HepG2 (cell line): ENCODE results near the gene TBCEL. TPM values are rescaled to one million over a fixed set of nuclear protein-coding genes. Genes with fewer than 3 reads are reported as not detected.
A peak's percentile ranks its signal among the peaks of the same experiment; 100 is the strongest.

Experiments
- DNMT3B ChIP-seq: conservative IDR thresholded peaks from 2 replicates; pipeline ENCODE4 v1.6.1; 2016; ENCODE audit warnings: missing biosample characterization, control low read depth
- ELF3 ChIP-seq: IDR thresholded peaks from 2 replicates; pipeline ENCODE4 v1.6.1; 2016; ENCODE audit warnings: missing genetic modification reagents, missing compliant biosample characterization
- FOSL2 ChIP-seq: sonication (generic); formaldehyde crosslinking; IDR thresholded peaks from 2 replicates; pipeline ENCODE4 v1.4.0; 2020; ENCODE audit warnings: missing genetic modification reagents
- GATAD2A ChIP-seq: IDR thresholded peaks from 2 replicates; pipeline ENCODE4 v1.6.1; 2016
- HNF4A ChIP-seq: sonication (generic); formaldehyde crosslinking; IDR thresholded peaks from 2 replicates; pipeline ENCODE4 v1.4.0; 2020; ENCODE audit warnings: missing genetic modification reagents
- POLR2AphosphoS5 ChIP-seq: IDR thresholded peaks from 2 replicates; pipeline ENCODE4 v1.6.1; 2012; ENCODE audit warnings: low read depth, low read length
- POLR2G ChIP-seq: fragments of 200-400 bp; formaldehyde crosslinking; IDR thresholded peaks from 2 replicates; pipeline ENCODE4 v1.6.1; 2018; ENCODE audit warnings: mild to moderate bottlenecking, low read depth, low read length, moderate library complexity
- PRDM4 ChIP-seq: sonication (generic); formaldehyde crosslinking; IDR thresholded peaks from 2 replicates; pipeline ENCODE4 v1.9.0; 2021; ENCODE audit warnings: missing genetic modification reagents, borderline replicate concordance
- RFX1 ChIP-seq: fragments of 450-650 bp; IDR thresholded peaks from 2 replicates; pipeline ENCODE4 v1.6.1; 2017
- SALL1 ChIP-seq: sonication (generic); formaldehyde crosslinking; IDR thresholded peaks from 2 replicates; pipeline ENCODE4 v1.8.0; 2022; ENCODE audit warnings: mild to moderate bottlenecking, missing genetic modification reagents
- SIX1 ChIP-seq: sonication (generic); formaldehyde crosslinking; IDR thresholded peaks from 2 replicates; pipeline ENCODE4 v1.4.0; 2020; ENCODE audit warnings: missing genetic modification reagents, borderline replicate concordance
- THAP8 ChIP-seq: sonication (generic); formaldehyde crosslinking; IDR thresholded peaks from 2 replicates; pipeline ENCODE4 v1.5.1; 2020; ENCODE audit warnings: missing genetic modification reagents, mild to moderate bottlenecking, borderline replicate concordance
- ZBTB7A ChIP-seq: sonication (generic); formaldehyde crosslinking; IDR thresholded peaks from 2 replicates; pipeline ENCODE4 v1.8.0; 2022; ENCODE audit warnings: mild to moderate bottlenecking, missing genetic modification reagents
- ZNF512 ChIP-seq: sonication (generic); formaldehyde crosslinking; IDR thresholded peaks from 2 replicates; pipeline ENCODE4 v1.4.0; 2020; ENCODE audit warnings: mild to moderate bottlenecking, missing genetic modification reagents
- ZNF547 ChIP-seq: sonication (generic); formaldehyde crosslinking; IDR thresholded peaks from 2 replicates; pipeline ENCODE4 v1.5.1; 2020; ENCODE audit warnings: mild to moderate bottlenecking, missing genetic modification reagents
- ZSCAN29 ChIP-seq: sonication (generic); formaldehyde crosslinking; conservative IDR thresholded peaks from 2 replicates; pipeline ENCODE4 v1.4.0; 2020; ENCODE audit warnings: mild to moderate bottlenecking, missing genetic modification reagents
- polyA plus RNA-seq, 8 experiments: library from polyadenylated mRNA; depleted of rRNA in 3 of 8; stranded (reverse) in 7 of 8; unstranded in 1 of 8; fragments of >200 nt; fragmentation: Illumina TruSeq in 4 of 8; extraction: Trizol in 4 of 8; gene quantifications; 2 replicates each; pipeline versions ENCODE4 v1.2.1 to v1.2.3, GENCODE V29; 2011 to 2016; ENCODE audit warnings: low read depth in 4 of 8, missing spikeins in 1 of 8, mixed read lengths in 1 of 8; ENCODE audit not compliant: insufficient read depth in 1 of 8
- total RNA-seq, 5 experiments: library from RNA; depleted of rRNA; stranded (reverse); fragments of >200 nt; fragmentation: Illumina TruSeq; extraction: Trizol; gene quantifications; 2 replicates each; pipeline ENCODE4 v1.2.3, GENCODE V29; 2016; ENCODE audit warnings: low read depth in 1 of 5
- TF ChIP-seq, protein P1 (sequence below): sonication (generic); formaldehyde crosslinking; IDR thresholded peaks from 2 replicates; pipeline ENCODE4 v1.5.0; 2020; ENCODE audit warnings: missing genetic modification reagents
- TF ChIP-seq, protein P2 (sequence below): sonication (generic); formaldehyde crosslinking; conservative IDR thresholded peaks from 2 replicates; pipeline ENCODE4 v1.4.0; 2020; ENCODE audit warnings: missing genetic modification reagents
- TF ChIP-seq, protein P3 (sequence below): IDR thresholded peaks from 2 replicates; pipeline ENCODE4 v1.6.1; 2016; ENCODE audit warnings: missing compliant biosample characterization, missing genetic modification reagents, borderline replicate concordance
- TF ChIP-seq, protein P4 (sequence below): IDR thresholded peaks from 2 replicates; pipeline ENCODE4 v1.6.1; 2018; ENCODE audit warnings: missing genetic modification reagents

The TBCEL gene
- total and polyA plus RNA-seq, 2 of the 13 experiments (the other 11 are each of a cell fraction or from before 2014, with no cell fraction given) = 6.1 to 12.5 TPM

- TF ChIP-seq, protein P1, sequence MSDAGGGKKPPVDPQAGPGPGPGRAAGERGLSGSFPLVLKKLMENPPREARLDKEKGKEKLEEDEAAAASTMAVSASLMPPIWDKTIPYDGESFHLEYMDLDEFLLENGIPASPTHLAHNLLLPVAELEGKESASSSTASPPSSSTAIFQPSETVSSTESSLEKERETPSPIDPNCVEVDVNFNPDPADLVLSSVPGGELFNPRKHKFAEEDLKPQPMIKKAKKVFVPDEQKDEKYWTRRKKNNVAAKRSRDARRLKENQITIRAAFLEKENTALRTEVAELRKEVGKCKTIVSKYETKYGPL (CRISPR knock-in tag) = no peak
- TF ChIP-seq THAP8 (CRISPR knock-in tag) (no peak), FOSL2 (no peak), POLR2AphosphoS5 (no peak), ZSCAN29 (no peak), ZNF512 (CRISPR knock-in tag) (no peak), ZNF547 (CRISPR knock-in tag) (no peak), PRDM4 (no peak), ELF3 (CRISPR knock-in tag) (peak; percentile 64), SALL1 (CRISPR knock-in tag) (no peak; the same call in 1 of the 2 replicates), ZBTB7A (CRISPR knock-in tag) (no peak), SIX1 (CRISPR knock-in tag) (peak; percentile 12; the same call in 1 of the 2 replicates), GATAD2A (CRISPR knock-in tag) (peak; percentile 47), POLR2G (no peak), RFX1 (no peak), HNF4A (no peak; the same call in 1 of the 2 replicates), DNMT3B (CRISPR knock-in tag) (no peak)
- TF ChIP-seq, protein P2, sequence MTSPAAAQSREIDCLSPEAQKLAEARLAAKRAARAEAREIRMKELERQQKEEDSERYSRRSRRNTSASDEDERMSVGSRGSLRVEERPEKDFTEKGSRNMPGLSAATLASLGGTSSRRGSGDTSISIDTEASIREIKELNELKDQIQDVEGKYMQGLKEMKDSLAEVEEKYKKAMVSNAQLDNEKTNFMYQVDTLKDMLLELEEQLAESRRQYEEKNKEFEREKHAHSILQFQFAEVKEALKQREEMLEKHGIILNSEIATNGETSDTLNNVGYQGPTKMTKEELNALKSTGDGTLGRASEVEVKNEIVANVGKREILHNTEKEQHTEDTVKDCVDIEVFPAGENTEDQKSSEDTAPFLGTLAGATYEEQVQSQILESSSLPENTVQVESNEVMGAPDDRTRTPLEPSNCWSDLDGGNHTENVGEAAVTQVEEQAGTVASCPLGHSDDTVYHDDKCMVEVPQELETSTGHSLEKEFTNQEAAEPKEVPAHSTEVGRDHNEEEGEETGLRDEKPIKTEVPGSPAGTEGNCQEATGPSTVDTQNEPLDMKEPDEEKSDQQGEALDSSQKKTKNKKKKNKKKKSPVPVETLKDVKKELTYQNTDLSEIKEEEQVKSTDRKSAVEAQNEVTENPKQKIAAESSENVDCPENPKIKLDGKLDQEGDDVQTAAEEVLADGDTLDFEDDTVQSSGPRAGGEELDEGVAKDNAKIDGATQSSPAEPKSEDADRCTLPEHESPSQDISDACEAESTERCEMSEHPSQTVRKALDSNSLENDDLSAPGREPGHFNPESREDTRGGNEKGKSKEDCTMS (CRISPR knock-in tag) = no peak
- TF ChIP-seq, protein P3, sequence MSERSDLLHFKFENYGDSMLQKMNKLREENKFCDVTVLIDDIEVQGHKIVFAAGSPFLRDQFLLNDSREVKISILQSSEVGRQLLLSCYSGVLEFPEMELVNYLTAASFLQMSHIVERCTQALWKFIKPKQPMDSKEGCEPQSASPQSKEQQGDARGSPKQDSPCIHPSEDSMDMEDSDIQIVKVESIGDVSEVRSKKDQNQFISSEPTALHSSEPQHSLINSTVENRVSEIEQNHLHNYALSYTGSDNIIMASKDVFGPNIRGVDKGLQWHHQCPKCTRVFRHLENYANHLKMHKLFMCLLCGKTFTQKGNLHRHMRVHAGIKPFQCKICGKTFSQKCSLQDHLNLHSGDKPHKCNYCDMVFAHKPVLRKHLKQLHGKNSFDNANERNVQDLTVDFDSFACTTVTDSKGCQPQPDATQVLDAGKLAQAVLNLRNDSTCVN (CRISPR knock-in tag) = no peak
- TF ChIP-seq, protein P4, sequence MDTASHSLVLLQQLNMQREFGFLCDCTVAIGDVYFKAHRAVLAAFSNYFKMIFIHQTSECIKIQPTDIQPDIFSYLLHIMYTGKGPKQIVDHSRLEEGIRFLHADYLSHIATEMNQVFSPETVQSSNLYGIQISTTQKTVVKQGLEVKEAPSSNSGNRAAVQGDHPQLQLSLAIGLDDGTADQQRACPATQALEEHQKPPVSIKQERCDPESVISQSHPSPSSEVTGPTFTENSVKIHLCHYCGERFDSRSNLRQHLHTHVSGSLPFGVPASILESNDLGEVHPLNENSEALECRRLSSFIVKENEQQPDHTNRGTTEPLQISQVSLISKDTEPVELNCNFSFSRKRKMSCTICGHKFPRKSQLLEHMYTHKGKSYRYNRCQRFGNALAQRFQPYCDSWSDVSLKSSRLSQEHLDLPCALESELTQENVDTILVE (CRISPR knock-in tag) = no peak
Measured at GRCh38 chr11:121038648-121039409, 14.9 kb downstream of the TBCEL start (continued).
